Measurements from ENCODE around the gene ATP6V1B1.

- TF ChIP-seq CTCF (IDR thresholded peaks at IDR 0.05; ENCODE audit: low read depth, low read length, poor library complexity, severe bottlenecking) (no peak), EZH2phosphoT487 (IDR thresholded peaks at IDR 0.05; ENCODE audit: borderline replicate concordance, low read length) (no peak)
Measured at GRCh38 chr2:70959271-70959761, 23.6 kb downstream of the ATP6V1B1 start.

All from DOHH2 (cell line).